Osteocyte (in vitro differentiated cells): ENCODE results near the gene FGF18. TPM values are rescaled to one million over a fixed set of nuclear protein-coding genes. Genes with fewer than 3 reads are reported as not detected.
"Not testable (repeated sequence)": the region's sequence is repeated elsewhere in the genome, so short reads cannot be mapped to it uniquely, and the experiment has no call there.

ENCODE experiments used
- DNase-seq: peaks from one replicate; pipeline ENCODE4 v3.0.0; 2021; ENCODE audit warnings: mixed read lengths; ENCODE audit not compliant: unreplicated experiment; ENCODE audit errors: extremely low spot score
- H3K27ac Mint-ChIP-seq: one replicate; pipeline ENCODE4 v1.8.0; 2021; ENCODE audit warnings: mild to moderate bottlenecking, mixed read lengths; ENCODE audit not compliant: unreplicated experiment
- H3K27me3 Mint-ChIP-seq: one replicate; pipeline ENCODE4 v1.8.0; 2021; ENCODE audit warnings: mixed read lengths; ENCODE audit not compliant: unreplicated experiment
- H3K36me3 Mint-ChIP-seq: one replicate; pipeline ENCODE4 v1.8.0; 2021; ENCODE audit warnings: mixed read lengths; ENCODE audit not compliant: unreplicated experiment
- H3K4me1 Mint-ChIP-seq: one replicate; pipeline ENCODE4 v1.8.0; 2021; ENCODE audit warnings: mixed read lengths; ENCODE audit not compliant: unreplicated experiment
- H3K4me3 Mint-ChIP-seq: one replicate; pipeline ENCODE4 v1.8.0; 2021; ENCODE audit warnings: mild to moderate bottlenecking, moderate library complexity, mixed read lengths; ENCODE audit not compliant: unreplicated experiment
- H3K9me3 Mint-ChIP-seq: one replicate; pipeline ENCODE4 v1.8.0; 2021; ENCODE audit warnings: mixed read lengths; ENCODE audit not compliant: unreplicated experiment
- CTCF ChIP-seq: fragments of 200-600 bp; sonication (generic); IDR thresholded peaks from 2 replicates; pipeline ENCODE4 v1.5.0; 2021; ENCODE audit warnings: antibody characterized with exemption, mild to moderate bottlenecking, moderate library complexity
- total RNA-seq: library from RNA; stranded (reverse); gene quantifications from 2 replicates; pipeline ENCODE4 v1.2.1, GENCODE V29; 2021

The FGF18 gene
- total RNA-seq, 1 donor from 2014 or later, result 5.9 TPM

DNA sequence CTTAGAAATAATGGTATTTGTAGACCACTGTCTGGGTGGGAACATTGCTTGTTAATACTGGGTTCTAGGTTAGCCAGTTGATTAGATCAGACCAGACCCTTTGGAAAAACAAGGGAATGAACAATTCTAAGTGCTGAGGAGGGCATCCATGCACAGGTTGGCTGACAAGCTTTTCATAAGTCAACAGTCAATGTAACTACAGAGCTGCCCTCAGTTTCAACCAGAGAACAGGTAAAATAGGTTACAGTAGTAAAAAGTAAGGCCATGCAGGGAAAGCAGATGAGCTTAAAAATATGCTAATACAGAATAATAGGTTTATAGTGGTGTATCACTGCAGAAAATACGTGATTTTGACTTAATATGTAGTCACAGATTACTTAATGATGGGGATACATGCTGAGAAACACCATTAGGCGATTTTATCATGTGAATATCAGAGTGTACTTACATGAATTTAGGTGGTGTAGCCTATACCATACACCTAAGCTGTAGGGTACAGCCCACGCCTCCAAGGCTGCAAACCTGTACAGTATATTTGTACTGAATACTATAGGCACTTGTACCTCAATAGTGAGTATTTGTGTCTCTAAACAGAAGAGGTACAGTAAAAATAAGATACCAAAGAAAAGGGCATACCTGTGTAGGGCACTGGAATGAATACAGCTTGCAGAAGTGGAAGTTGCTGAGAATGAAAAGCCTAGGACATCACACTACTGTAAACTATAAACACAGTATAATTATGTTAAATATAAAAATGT is 6.1 kb upstream of the FGF18 start:
- no peaks in the 10 kb centered on the region for H3K9me3 Mint-ChIP-seq
- H3K27ac Mint-ChIP-seq, result no peak overlapping the region
- DNase-seq, result no peak
- TF ChIP-seq CTCF, result no peak
- H3K27me3 Mint-ChIP-seq, result no peaks in the 10 kb centered on the region
- peaks cover 36% of the 10 kb centered on the region for H3K4me1 Mint-ChIP-seq
- peaks cover 31% of the 10 kb centered on the region for H3K36me3 Mint-ChIP-seq
- no peak overlapping the region for H3K4me3 Mint-ChIP-seq

GRCh38 chr5:171413993-171414392 is 5.5 kb upstream of the FGF18 start:
- Mint-ChIP-seq H3K36me3 (peaks cover 26% of the 10 kb centered on the region), H3K4me1 (peaks cover 36% of the 10 kb centered on the region)
- H3K27ac Mint-ChIP-seq, DNase-seq, H3K27me3 Mint-ChIP-seq, H3K9me3 Mint-ChIP-seq, H3K4me3 Mint-ChIP-seq: not testable (repeated sequence)

- Mint-ChIP-seq H3K4me1 (peaks cover 28% of the 10 kb centered on the region), H3K27ac (no peak overlapping the region), H3K4me3 (no peak overlapping the region), H3K9me3 (no peaks in the 10 kb centered on the region), H3K27me3 (no peaks in the 10 kb centered on the region), H3K36me3 (peaks cover 22% of the 10 kb centered on the region)
- no peak for DNase-seq
- no peak for TF ChIP-seq CTCF
Measured at GRCh38 chr5:171415115-171415730, 4.2 kb upstream of the FGF18 start.

- H3K4me1 Mint-ChIP-seq, result peaks cover 25% of the 10 kb centered on the region
- H3K9me3 Mint-ChIP-seq, result no peaks in the 10 kb centered on the region
- DNase-seq, result no peak
- H3K27ac Mint-ChIP-seq, result no peak overlapping the region
- peaks cover 18% of the 10 kb centered on the region for H3K36me3 Mint-ChIP-seq
- H3K27me3 Mint-ChIP-seq, result peaks cover 3% of the 10 kb centered on the region
- no peak for TF ChIP-seq CTCF
- H3K4me3 Mint-ChIP-seq, result no peak overlapping the region
Measured at GRCh38 chr5:171416160-171417049, 3.0 kb upstream of the FGF18 start.

DNA sequence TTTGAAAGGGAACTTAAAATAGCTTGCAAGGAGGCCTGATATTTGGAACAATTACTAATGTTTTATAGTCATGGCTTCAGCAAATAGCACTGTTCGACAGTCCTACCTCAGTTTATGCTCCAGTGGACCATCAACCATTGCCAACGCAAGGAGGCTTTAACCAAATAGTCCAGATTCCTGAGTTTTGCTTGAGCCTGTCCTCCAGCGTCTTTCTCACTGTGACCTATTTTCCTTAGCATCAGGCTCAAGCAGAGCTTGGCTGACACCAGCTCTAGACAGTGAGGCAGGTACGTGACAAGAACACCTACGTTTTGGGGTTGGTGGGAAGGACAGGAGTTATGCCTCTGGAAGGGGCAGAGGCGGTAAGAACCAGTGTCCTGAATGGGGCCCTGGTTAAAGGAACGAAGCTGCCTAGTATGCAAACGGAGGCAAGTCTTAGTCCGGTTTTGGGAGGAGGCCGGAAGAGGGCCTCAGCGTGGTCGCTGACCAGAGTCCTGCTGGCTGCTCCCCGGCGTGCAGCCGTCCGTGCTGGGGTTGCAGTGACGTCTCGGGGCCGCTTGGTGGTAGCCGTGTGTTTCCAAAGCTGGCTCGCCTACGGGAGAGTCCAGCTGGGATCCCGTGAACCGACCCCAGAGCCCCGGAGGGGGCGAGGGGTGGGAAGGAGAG is 998 bp upstream of the FGF18 start:
- peak overlapping the region; percentile 72 for H3K27ac Mint-ChIP-seq
- H3K4me1 Mint-ChIP-seq, result peaks cover 23% of the 10 kb centered on the region
- peaks cover 3% of the 10 kb centered on the region for H3K27me3 Mint-ChIP-seq
- H3K36me3 Mint-ChIP-seq, result peaks cover 5% of the 10 kb centered on the region
- peak; percentile 99 for TF ChIP-seq CTCF
- H3K9me3 Mint-ChIP-seq, result no peaks in the 10 kb centered on the region
- H3K4me3 Mint-ChIP-seq, result peak overlapping the region; percentile 77
- peak; percentile 95 for DNase-seq
